HUES64 (cell line): ENCODE results near the gene STX1B. TPM values are rescaled to one million over a fixed set of nuclear protein-coding genes. Genes with fewer than 3 reads are reported as not detected.

ENCODE experiments used
- H3K27ac ChIP-seq: 2 replicates; pipeline ENCODE4 v1.7.0; 2013; ENCODE audit warnings: low read depth, low read length, inconsistent platforms
- H3K27me3 ChIP-seq: 2 replicates; pipeline ENCODE4 v1.6.1; 2013; ENCODE audit warnings: mild to moderate bottlenecking, low read length; ENCODE audit not compliant: insufficient read depth
- H3K36me3 ChIP-seq: 2 replicates; pipeline ENCODE4 v1.6.1; 2013; ENCODE audit warnings: mild to moderate bottlenecking, low read length; ENCODE audit not compliant: insufficient read depth
- H3K4me1 ChIP-seq: 2 replicates; pipeline ENCODE4 v1.6.1; 2013; ENCODE audit warnings: mild to moderate bottlenecking, low read length, moderate library complexity; ENCODE audit not compliant: insufficient read depth
- H3K4me3 ChIP-seq: 2 replicates; pipeline ENCODE4 v1.5.1; 2013; ENCODE audit warnings: mild to moderate bottlenecking, low read length, moderate library complexity
- H3K9ac ChIP-seq: 2 replicates; pipeline ENCODE4 v1.6.1; 2013; ENCODE audit warnings: mild to moderate bottlenecking, low read depth, low read length
- H3K9me3 ChIP-seq: 2 replicates; pipeline ENCODE4 v1.6.1; 2013; ENCODE audit warnings: low read depth, low read length; ENCODE audit not compliant: insufficient read depth
- WGBS: fragments of 150-250, 120-280 bp; methylation state at CpG from one replicate; pipeline ENCODE4 v1.1.7; 2013; ENCODE audit warnings: missing lambda C conversion rate; 5-methylcytosine and 5-hydroxymethylcytosine counted together
- polyA plus RNA-seq, 2 experiments: library from polyadenylated mRNA; stranded (reverse); fragments of 50-300 nt; gene quantifications; one replicate each; pipeline ENCODE4 v1.2.3, GENCODE V29; 2013

STX1B gene
- polyA plus RNA-seq (2013, experiment 1 of 2) = 3.3 TPM
- polyA plus RNA-seq (2013, experiment 2 of 2) = 5.5 TPM

- peaks cover 4% of the 10 kb centered on the region; the same call in 1 of the 2 replicates for H3K4me1 ChIP-seq
- H3K36me3 ChIP-seq = no peaks in the 10 kb centered on the region
- no peaks in the 10 kb centered on the region for H3K9me3 ChIP-seq
- H3K4me3 ChIP-seq = peak within 1 kb of the TSS; percentile 63
- H3K27ac ChIP-seq = no peak within 1 kb of the TSS
- peaks cover 14% of the 10 kb centered on the region for H3K27me3 ChIP-seq
- peak within 1 kb of the TSS; percentile 40 for H3K9ac ChIP-seq
- 15% methylated on average over 45 of the region's 45 CpGs for WGBS
These were observed at the start of gene STX1B for GRCh38 chr16:31010585-31011325. TSS of gene STX1B (minus strand) at chr16:31010638. CDS start at chr16:31010396, 242 bp downstream.

DNA sequence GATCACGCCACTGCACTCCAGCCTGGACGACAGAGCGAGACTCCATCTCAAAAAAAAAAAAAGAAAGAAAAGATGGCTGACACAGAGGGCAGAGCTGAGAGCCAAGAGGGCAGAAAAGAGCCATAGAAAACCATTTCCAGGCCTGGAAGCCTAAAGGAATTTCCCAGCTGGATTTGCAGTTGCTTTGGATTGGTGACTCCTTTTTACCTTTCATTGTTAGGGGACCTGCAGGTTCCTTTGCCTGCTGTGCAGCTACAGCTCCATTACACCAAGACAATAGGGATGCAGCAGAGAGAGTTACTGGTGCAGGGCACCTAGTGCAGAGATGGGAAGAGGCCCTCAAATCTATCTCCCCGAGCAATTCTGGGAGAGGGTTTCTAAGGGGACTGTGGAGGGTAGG lies 45.2 kb upstream of the STX1B start:
- H3K4me1 ChIP-seq = 0 out of 2 replicates have a peak, but pooled peaks cover 4% of the 10 kb centered on the region
- H3K9me3 ChIP-seq = no peaks in the 10 kb centered on the region
- H3K9ac ChIP-seq = no peak overlapping the region
- H3K27me3 ChIP-seq = no peaks in the 10 kb centered on the region
- H3K27ac ChIP-seq = no peak overlapping the region
- H3K36me3 ChIP-seq = peaks cover 13% of the 10 kb centered on the region
- no peak overlapping the region for H3K4me3 ChIP-seq
- 87% methylated on average over 4 of the region's 4 CpGs for WGBS

DNA sequence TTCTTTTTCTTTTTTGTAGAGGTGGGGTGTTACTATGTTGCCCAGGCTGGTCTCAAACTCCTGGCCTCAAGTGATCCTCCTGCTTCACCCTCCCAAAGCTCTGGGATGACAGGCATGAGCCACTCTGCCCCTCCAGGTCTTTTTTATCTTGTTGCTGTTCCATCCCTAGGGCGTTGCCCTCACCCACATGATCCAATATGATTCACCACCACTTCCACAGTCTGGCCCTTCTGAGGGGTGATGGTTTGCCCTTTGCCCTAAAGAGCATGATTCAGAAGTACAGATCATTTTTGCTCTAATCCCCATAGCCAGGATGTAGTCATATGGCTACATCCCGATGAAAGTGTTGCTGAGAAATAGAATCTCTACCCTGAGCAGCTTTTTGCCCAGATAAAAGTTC lies 41.7 kb upstream of the STX1B start:
- Histone ChIP-seq H3K36me3 (no peaks in the 10 kb centered on the region), H3K27ac (no peak overlapping the region), H3K4me1 (0 out of 2 replicates have a peak, but pooled peaks cover 4% of the 10 kb centered on the region), H3K9me3 (no peaks in the 10 kb centered on the region), H3K4me3 (no peak overlapping the region), H3K9ac (no peak overlapping the region), H3K27me3 (no peaks in the 10 kb centered on the region)
- 90% methylated on average over 2 of the region's 2 CpGs for WGBS

GRCh38 chr16:31050280-31051030 lies 40.0 kb upstream of the STX1B start:
- WGBS = 89% methylated on average over 10 of the region's 10 CpGs
- Histone ChIP-seq H3K4me1 (no peaks in the 10 kb centered on the region), H3K27ac (no peak overlapping the region)

GRCh38 chr16:31043898-31044481 lies 33.6 kb upstream of the STX1B start:
- no peaks in the 10 kb centered on the region for H3K4me1 ChIP-seq
- no peak overlapping the region for H3K9ac ChIP-seq
- H3K4me3 ChIP-seq = no peak overlapping the region
- no peaks in the 10 kb centered on the region for H3K27me3 ChIP-seq
- no peak overlapping the region for H3K27ac ChIP-seq
- H3K36me3 ChIP-seq = peaks cover 6% of the 10 kb centered on the region; the same call in 1 of the 2 replicates
- WGBS = 96% methylated on average over 4 of the region's 4 CpGs
- no peaks in the 10 kb centered on the region for H3K9me3 ChIP-seq

More at GRCh38 chr16:31050280-31051030, 40.0 kb upstream of the STX1B start:
- H3K4me3 ChIP-seq = no peak overlapping the region
- no peaks in the 10 kb centered on the region for H3K36me3 ChIP-seq
- H3K27me3 ChIP-seq = no peaks in the 10 kb centered on the region
- no peak overlapping the region for H3K9ac ChIP-seq
- H3K9me3 ChIP-seq = no peaks in the 10 kb centered on the region

GRCh38 chr16:31043352-31043751 lies 32.9 kb upstream of the STX1B start:
- Histone ChIP-seq H3K4me1 (no peaks in the 10 kb centered on the region), H3K27me3 (no peaks in the 10 kb centered on the region), H3K36me3 (peaks cover 6% of the 10 kb centered on the region; the same call in 1 of the 2 replicates), H3K9ac (no peak overlapping the region), H3K4me3 (no peak overlapping the region), H3K9me3 (no peaks in the 10 kb centered on the region), H3K27ac (no peak overlapping the region)
- 90% methylated on average over 1 of the region's 1 CpG for WGBS

DNA sequence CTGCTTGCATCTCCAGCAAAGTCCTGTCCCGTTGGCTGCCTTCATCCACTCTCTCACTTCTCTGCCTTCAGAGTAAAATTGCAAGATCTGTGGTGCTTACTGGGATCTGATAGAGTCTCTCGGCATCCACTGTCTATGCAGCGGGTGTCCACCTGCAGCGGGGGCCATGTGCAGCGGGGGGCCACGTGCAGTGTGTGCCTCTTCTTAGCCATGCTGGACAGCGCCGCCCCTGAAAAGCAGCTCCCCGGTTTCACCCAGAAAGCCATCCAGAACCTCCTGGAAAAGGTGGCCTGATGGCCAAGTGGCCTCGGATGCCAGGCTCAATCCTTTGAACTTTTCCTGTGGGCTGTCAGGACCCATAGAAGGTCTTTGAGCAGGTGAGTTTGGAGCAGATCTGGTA lies 32.4 kb upstream of the STX1B start:
- H3K27ac ChIP-seq = no peak overlapping the region; the same call in 1 of the 2 replicates
- no peaks in the 10 kb centered on the region for H3K4me1 ChIP-seq
- no peaks in the 10 kb centered on the region for H3K9me3 ChIP-seq
- H3K36me3 ChIP-seq = peaks cover 6% of the 10 kb centered on the region; the same call in 1 of the 2 replicates
- no peak overlapping the region for H3K9ac ChIP-seq
- peak overlapping the region; percentile 35; the same call in 1 of the 2 replicates for H3K4me3 ChIP-seq
- H3K27me3 ChIP-seq = no peaks in the 10 kb centered on the region
- 91% methylated on average over 10 of the region's 10 CpGs for WGBS

GRCh38 chr16:31038993-31039392 lies 28.6 kb upstream of the STX1B start:
- no peak overlapping the region for H3K9ac ChIP-seq
- H3K4me3 ChIP-seq = no peak overlapping the region
- WGBS = 96% methylated on average over 2 of the region's 2 CpGs
- peaks cover 6% of the 10 kb centered on the region; the same call in 1 of the 2 replicates for H3K36me3 ChIP-seq
- no peaks in the 10 kb centered on the region for H3K27me3 ChIP-seq
- H3K9me3 ChIP-seq = no peaks in the 10 kb centered on the region
- H3K27ac ChIP-seq = no peak overlapping the region
- H3K4me1 ChIP-seq = no peaks in the 10 kb centered on the region

DNA sequence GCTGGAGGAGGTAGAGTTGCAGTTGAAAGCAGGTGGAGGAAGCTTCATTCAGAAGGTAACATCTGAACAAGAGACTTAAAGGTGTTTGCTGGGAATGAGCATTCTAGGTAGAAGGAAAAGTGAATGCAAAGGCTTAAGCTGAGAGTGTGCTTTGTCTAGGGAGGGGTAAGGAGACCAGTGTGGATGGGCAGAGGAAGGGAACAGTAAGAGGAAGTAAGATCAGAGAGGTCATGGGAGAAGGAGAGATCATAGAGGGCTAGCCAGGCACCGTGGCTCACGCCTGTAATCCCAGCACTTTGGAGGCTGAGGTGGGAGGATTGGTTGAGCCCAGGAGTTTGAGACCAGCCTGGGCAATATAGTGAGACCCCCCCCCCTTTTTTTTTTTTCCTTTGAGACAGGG lies 26.3 kb upstream of the STX1B start:
- WGBS = 80% methylated on average over 2 of the region's 2 CpGs
- no peak overlapping the region for H3K4me3 ChIP-seq
- H3K9me3 ChIP-seq = no peaks in the 10 kb centered on the region
- no peaks in the 10 kb centered on the region for H3K27me3 ChIP-seq
- H3K4me1 ChIP-seq = no peaks in the 10 kb centered on the region
- no peak overlapping the region for H3K27ac ChIP-seq
- peaks cover 6% of the 10 kb centered on the region; the same call in 1 of the 2 replicates for H3K36me3 ChIP-seq
- no peak overlapping the region for H3K9ac ChIP-seq

GRCh38 chr16:31033709-31034492 lies 23.5 kb upstream of the STX1B start:
- peak overlapping the region; percentile 37 for H3K9ac ChIP-seq
- WGBS = 1% methylated on average over 47 of the region's 47 CpGs
- no peaks in the 10 kb centered on the region for H3K36me3 ChIP-seq
- H3K27ac ChIP-seq = no peak overlapping the region
- H3K9me3 ChIP-seq = no peaks in the 10 kb centered on the region
- H3K27me3 ChIP-seq = no peaks in the 10 kb centered on the region
- peak overlapping the region; percentile 95 for H3K4me3 ChIP-seq
- no peaks in the 10 kb centered on the region for H3K4me1 ChIP-seq
